H9 (cell line): ENCODE data around the gene TDRKH. TPM values are rescaled to one million over a fixed set of nuclear protein-coding genes. Genes with fewer than 3 reads are reported as not detected.

Experiments used
- DNase-seq: peaks from one replicate; pipeline ENCODE4 v3.0.0-alpha.2; 2017
- H2AFZ ChIP-seq: one replicate; pipeline ENCODE4 v1.6.1; 2013; ENCODE audit warnings: mild to moderate bottlenecking, low read length, control low read depth, moderate library complexity
- H2AK5ac ChIP-seq: 2 replicates; pipeline ENCODE4 v1.6.1; 2013; ENCODE audit warnings: low read length, control low read depth, mixed read lengths; ENCODE audit not compliant: insufficient read length
- H2BK120ac ChIP-seq: one replicate; pipeline ENCODE4 v1.6.1; 2013; ENCODE audit warnings: low read depth, mild to moderate bottlenecking, low read length, control low read depth, inconsistent platforms; ENCODE audit not compliant: poor library complexity, severe bottlenecking
- H2BK12ac ChIP-seq: 2 replicates; pipeline ENCODE4 v1.6.1; 2013; ENCODE audit warnings: low read length, control low read depth, mixed read lengths, low read depth; ENCODE audit not compliant: insufficient read length
- H2BK15ac ChIP-seq: 2 replicates; pipeline ENCODE4 v1.6.1; 2013; ENCODE audit warnings: low read depth, low read length, control low read depth
- H2BK20ac ChIP-seq: one replicate; pipeline ENCODE4 v1.6.1; 2013; ENCODE audit warnings: low read depth, mild to moderate bottlenecking, low read length, control low read depth, inconsistent platforms; ENCODE audit not compliant: poor library complexity, severe bottlenecking
- H2BK5ac ChIP-seq: 2 replicates; pipeline ENCODE4 v1.6.1; 2013; ENCODE audit warnings: low read length, control low read depth, mixed read lengths; ENCODE audit not compliant: insufficient read length
- H3K14ac ChIP-seq: 2 replicates; pipeline ENCODE4 v1.6.1; 2013; ENCODE audit warnings: low read length, control low read depth; ENCODE audit not compliant: insufficient read depth
- H3K18ac ChIP-seq: 2 replicates; pipeline ENCODE4 v1.6.1; 2013; ENCODE audit warnings: low read depth, mild to moderate bottlenecking, mixed read lengths, low read length, control low read depth; ENCODE audit not compliant: insufficient read length
- H3K23ac ChIP-seq: 2 replicates; pipeline ENCODE4 v1.6.1; 2013; ENCODE audit warnings: low read length, control low read depth, mixed read lengths, low read depth; ENCODE audit not compliant: insufficient read length
- H3K23me2 ChIP-seq: 2 replicates; pipeline ENCODE4 v1.6.1; 2013; ENCODE audit warnings: low read depth, mild to moderate bottlenecking, mixed read lengths, low read length, control low read depth; ENCODE audit not compliant: insufficient read length, poor library complexity, severe bottlenecking
- H3K27ac ChIP-seq: 2 replicates; pipeline ENCODE4 v1.5.1; 2013; ENCODE audit warnings: low read length, control low read depth, mixed read lengths, low read depth; ENCODE audit not compliant: insufficient read length
- H3K27me3 ChIP-seq: 2 replicates; pipeline ENCODE4 v1.6.1; 2013; ENCODE audit warnings: low read length, control low read depth, inconsistent platforms; ENCODE audit not compliant: insufficient read depth
- H3K4ac ChIP-seq: 2 replicates; pipeline ENCODE4 v1.6.1; 2013; ENCODE audit warnings: low read depth, mild to moderate bottlenecking, control low read depth, inconsistent platforms, low read length, moderate library complexity
- H3K4me1 ChIP-seq: 2 replicates; pipeline ENCODE4 v1.6.1; 2013; ENCODE audit warnings: low read length, control low read depth, inconsistent platforms; ENCODE audit not compliant: insufficient read depth
- H3K4me2 ChIP-seq: 2 replicates; pipeline ENCODE4 v1.6.1; 2013; ENCODE audit warnings: low read length, control low read depth, mixed read lengths; ENCODE audit not compliant: insufficient read length, insufficient read depth
- H3K56ac ChIP-seq: 2 replicates; pipeline ENCODE4 v1.6.1; 2013; ENCODE audit warnings: low read depth, mild to moderate bottlenecking, mixed read lengths, low read length, control low read depth; ENCODE audit not compliant: insufficient read length
- H3K79me1 ChIP-seq: 2 replicates; pipeline ENCODE4 v1.6.1; 2013; ENCODE audit warnings: low read depth, mild to moderate bottlenecking, moderate library complexity, low read length, control low read depth, inconsistent platforms; ENCODE audit not compliant: insufficient read depth, poor library complexity, severe bottlenecking
- H3K79me2 ChIP-seq: 2 replicates; pipeline ENCODE4 v1.6.1; 2013; ENCODE audit warnings: low read length, control low read depth, inconsistent platforms; ENCODE audit not compliant: insufficient read depth
- H3K9ac ChIP-seq: 2 replicates; pipeline ENCODE4 v1.6.1; 2013; ENCODE audit warnings: low read length, control low read depth, mixed read lengths; ENCODE audit not compliant: insufficient read length; ENCODE audit errors: extremely low read depth
- H3K9me3 ChIP-seq: one replicate; pipeline ENCODE4 v1.6.1; 2013; ENCODE audit warnings: low read depth, low read length, inconsistent platforms; ENCODE audit not compliant: control insufficient read depth
- H3T11ph ChIP-seq: one replicate; pipeline ENCODE4 v1.6.1; 2013; ENCODE audit warnings: mild to moderate bottlenecking, low read length, control low read depth, inconsistent platforms
- H4K20me1 ChIP-seq: one replicate; pipeline ENCODE4 v1.6.1; 2013; ENCODE audit not compliant: control insufficient read depth, insufficient read length, insufficient read depth
- H4K5ac ChIP-seq: 2 replicates; pipeline ENCODE4 v1.6.1; 2013; ENCODE audit warnings: low read depth, mild to moderate bottlenecking, mixed read lengths, low read length, control low read depth; ENCODE audit not compliant: insufficient read length
- H4K8ac ChIP-seq: replicated peaks from 2 replicates; pipeline ENCODE4 v1.6.1; 2013; ENCODE audit warnings: low read length, control low read depth, mixed read lengths, low read depth; ENCODE audit not compliant: insufficient read length
- H4K91ac ChIP-seq: 2 replicates; pipeline ENCODE4 v1.6.1; 2013; ENCODE audit warnings: low read depth, mild to moderate bottlenecking, moderate library complexity, mixed read lengths, low read length, control low read depth; ENCODE audit not compliant: insufficient read length
- H3K27ac Mint-ChIP-seq, 3 experiments: 2 replicates in 2 of 3; 3 replicates in 1 of 3; pipeline ENCODE4 v1.8.0; 2020 to 2021; ENCODE audit warnings: mixed read lengths in 3 of 3, mild to moderate bottlenecking in 1 of 3, moderate library complexity in 1 of 3
- H3K27me3 Mint-ChIP-seq: 2 replicates; pipeline ENCODE4 v1.8.0; 2021; ENCODE audit warnings: low read depth, mild to moderate bottlenecking, moderate library complexity, mixed read lengths
- H3K36me3 Mint-ChIP-seq, 3 experiments: 2 replicates in 2 of 3; 3 replicates in 1 of 3; pipeline ENCODE4 v1.8.0; 2020 to 2021; ENCODE audit warnings: low read depth in 3 of 3, mixed read lengths in 3 of 3; ENCODE audit not compliant: insufficient read depth in 1 of 3
- H3K4me1 Mint-ChIP-seq, 2 experiments: 2 replicates each; pipeline ENCODE4 v1.8.0; 2020; ENCODE audit warnings: mixed read lengths in 2 of 2
- H3K4me3 Mint-ChIP-seq, 2 experiments: 2 replicates in 1 of 2; 3 replicates in 1 of 2; pipeline ENCODE4 v1.8.0; 2020 to 2021; ENCODE audit warnings: mild to moderate bottlenecking in 2 of 2, mixed read lengths in 2 of 2, moderate library complexity in 1 of 2
- H3K9me3 Mint-ChIP-seq, 2 experiments: 2 replicates in 1 of 2; 3 replicates in 1 of 2; pipeline ENCODE4 v1.8.0; 2020; ENCODE audit warnings: mild to moderate bottlenecking in 2 of 2, mixed read lengths in 2 of 2, moderate library complexity in 1 of 2
- CTCF ChIP-seq: fragments of 200-600 bp; sonication (generic); conservative IDR thresholded peaks from 3 replicates; pipeline ENCODE4 v1.8.0; 2021; ENCODE audit warnings: antibody characterized with exemption, mild to moderate bottlenecking
- WGBS: extraction: QIAGEN DNeasy Blood & Tissue Kit; methylation state at CpG from one replicate; pipeline ENCODE4 v1.1.7; 2013; ENCODE audit warnings: missing lambda C conversion rate, low lambda C conversion rate, mixed read lengths; ENCODE audit not compliant: insufficient read length; ENCODE audit errors: extremely low coverage; 5-methylcytosine and 5-hydroxymethylcytosine counted together
- total RNA-seq: library from RNA; stranded (reverse); gene quantifications from 2 replicates; pipeline ENCODE4 v1.2.1, GENCODE V29; 2021

Gene TDRKH
- total RNA-seq, 1 experiment from 2014 or later, result 24.0 TPM

GRCh38 chr1:151822404-151822803 lies 32.1 kb upstream of the TDRKH start:
- H4K91ac ChIP-seq, result no peak overlapping the region
- no peak overlapping the region for H3K27ac ChIP-seq
- H2BK12ac ChIP-seq, result no peak overlapping the region
- no peak overlapping the region for H2BK120ac ChIP-seq
- H2BK15ac ChIP-seq, result no peak overlapping the region
- H2AFZ ChIP-seq, result no peak overlapping the region
- H3T11ph ChIP-seq, result no peak overlapping the region
- no peak overlapping the region for H4K8ac ChIP-seq
- H3K56ac ChIP-seq, result no peak overlapping the region
- H3K4me1 Mint-ChIP-seq, result peaks cover 21 to 24% of the 10 kb centered on the region in 2 experiments
- no peaks in the 10 kb centered on the region for H3K79me2 ChIP-seq
- no peak overlapping the region for H3K14ac ChIP-seq
- WGBS, result no CpG with 5 or more reads among the region's 7 CpGs
- H2AK5ac ChIP-seq, result no peak overlapping the region
- peak overlapping the region in 1 of 3 experiments; percentile 82; a peak in 1 of 7 replicates for H3K27ac Mint-ChIP-seq
- no peaks in the 10 kb centered on the region for H3K9me3 ChIP-seq
- H3K9ac ChIP-seq, result no peak overlapping the region
- H3K4me3 Mint-ChIP-seq, result no peak overlapping the region
- no peak overlapping the region for H2BK20ac ChIP-seq
- no peaks in the 10 kb centered on the region for H3K23me2 ChIP-seq
- no peaks in the 10 kb centered on the region for H3K36me3 Mint-ChIP-seq
- no peak overlapping the region for H2BK5ac ChIP-seq
- H3K27me3 ChIP-seq, result no peaks in the 10 kb centered on the region
- no peaks in the 10 kb centered on the region for H3K79me1 ChIP-seq
- H3K4ac ChIP-seq, result no peak overlapping the region
- no peak for TF ChIP-seq CTCF
- no peak overlapping the region for H4K5ac ChIP-seq
- DNase-seq, result no peak
- H4K20me1 ChIP-seq, result no peaks in the 10 kb centered on the region
- no peak overlapping the region for H3K23ac ChIP-seq
- peaks cover 2% of the 10 kb centered on the region for H3K27me3 Mint-ChIP-seq
- no peak overlapping the region for H3K4me2 ChIP-seq
- no peaks in the 10 kb centered on the region for H3K9me3 Mint-ChIP-seq
- no peak overlapping the region for H3K18ac ChIP-seq
- peaks cover 2% of the 10 kb centered on the region; the same call in 1 of the 2 replicates for H3K4me1 ChIP-seq
